GM18502 (cell line): Measurements from ENCODE around the gene DZANK1.
"Not testable (repeated sequence)": the region's sequence is repeated elsewhere in the genome, so short reads cannot be mapped to it uniquely, and the experiment has no call there.

Experiments used
- ATAC-seq: cut with Tn5 transposase; IDR thresholded peaks from one replicate; pipeline ENCODE4 v1.9.1; 2021; ENCODE audit warnings: mild to moderate bottlenecking; ENCODE audit not compliant: unreplicated experiment, poor library complexity

Gene DZANK1

DNA sequence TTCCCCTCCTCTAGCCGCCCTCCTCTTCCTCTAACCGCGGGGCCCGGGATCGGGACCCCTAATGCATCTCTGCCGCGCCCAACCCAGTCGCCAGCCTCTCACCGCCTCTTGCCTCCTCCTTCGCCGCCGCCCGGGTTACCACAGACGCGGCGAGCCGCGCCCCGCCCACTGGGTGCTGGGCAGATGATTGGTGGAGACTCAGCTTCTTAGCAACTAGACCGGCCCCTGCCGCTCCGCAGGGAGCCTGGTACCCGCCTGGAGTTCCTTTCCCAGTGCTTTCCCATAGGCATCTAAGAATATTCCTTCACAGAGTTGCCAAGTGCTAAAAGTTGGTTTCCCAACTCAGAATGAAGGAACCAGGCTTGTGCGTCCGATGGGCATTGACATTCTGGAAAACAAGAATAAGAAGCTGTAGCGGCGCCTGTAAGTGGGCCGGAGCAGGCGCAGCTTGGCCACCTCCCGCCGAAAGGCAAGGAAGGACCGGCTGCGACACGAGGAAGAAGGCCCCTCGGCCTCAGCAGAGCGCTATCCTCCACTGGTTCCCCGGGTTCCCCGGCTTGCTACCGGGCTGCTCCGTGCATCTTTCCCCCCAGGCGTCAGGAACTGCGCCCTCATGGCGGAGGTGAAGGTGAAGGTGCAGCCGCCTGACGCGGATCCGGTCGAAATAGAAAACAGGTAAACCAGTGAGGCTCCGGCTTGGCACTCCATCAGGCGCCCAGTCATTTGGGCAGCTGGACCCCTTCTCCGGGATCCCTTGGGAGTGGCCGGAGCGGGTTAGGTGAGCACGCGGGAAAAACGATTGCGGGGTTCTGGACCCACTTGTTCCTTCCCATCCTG, at the start of gene DZANK1, which contains the start of gene POLR3F:
TSS of gene DZANK1 (minus strand) at position 137 of the 837 bp plus-strand sequence. CDS start 1,672 bp downstream, outside the sequence.
TSS of gene POLR3F (plus strand) at position 497 of the 837 bp plus-strand sequence. CDS start at position 614, 117 bp downstream.
- ATAC-seq, result peak; percentile 99

DNA sequence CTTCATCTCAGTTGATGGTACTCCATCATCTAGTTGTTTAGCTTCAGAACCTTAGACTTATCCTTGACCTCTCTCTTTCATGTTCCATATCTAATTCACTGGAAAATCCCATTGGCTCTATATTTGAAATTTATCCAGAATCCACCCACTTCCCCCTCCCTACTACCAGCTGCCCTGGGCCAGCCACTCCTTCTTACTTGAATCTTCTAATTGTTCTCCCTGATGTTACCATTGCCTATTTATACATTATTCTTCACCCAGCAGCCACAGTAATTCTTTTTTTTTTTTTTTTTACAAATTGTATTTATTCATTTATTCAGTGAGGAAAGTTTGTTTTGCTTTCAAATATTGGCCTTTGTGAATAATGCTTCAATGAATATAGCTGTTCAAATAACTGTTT, 49.1 kb upstream of the DZANK1 start:
- ATAC-seq, result no peak

- no peak for ATAC-seq
These were observed 47.3 kb upstream of the DZANK1 start for GRCh38 chr20:18514127-18514526.

DNA sequence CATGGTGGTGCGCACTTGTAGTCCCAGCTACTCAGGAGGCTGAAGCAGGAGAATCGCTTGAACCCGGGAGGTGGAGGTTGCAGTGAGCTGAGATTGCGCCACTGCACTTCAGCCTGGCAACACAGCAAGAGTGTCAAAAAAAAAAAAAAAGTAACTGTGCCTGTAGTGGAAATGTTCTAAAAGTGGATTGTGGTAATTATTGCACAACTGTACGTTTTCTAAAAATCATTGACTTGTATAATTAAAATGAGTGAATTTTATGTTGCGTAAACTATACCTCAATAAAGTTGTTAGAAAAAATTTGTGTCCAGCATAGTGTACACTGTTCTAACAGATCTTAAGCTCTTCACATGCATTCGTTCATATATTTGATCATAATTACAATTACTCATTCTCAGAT, 46.4 kb upstream of the DZANK1 start:
- ATAC-seq, result no peak

- no peak for ATAC-seq
These were observed 44.7 kb upstream of the DZANK1 start for GRCh38 chr20:18511571-18511970.

GRCh38 chr20:18507218-18508191, 40.7 kb upstream of the DZANK1 start, which contains the start of gene SEC23B:
Gene SEC23B (plus strand): TSS chr20:18507940. CDS start chr20:18510836, 2,896 bp downstream.
- peak; percentile 95 for ATAC-seq

DNA sequence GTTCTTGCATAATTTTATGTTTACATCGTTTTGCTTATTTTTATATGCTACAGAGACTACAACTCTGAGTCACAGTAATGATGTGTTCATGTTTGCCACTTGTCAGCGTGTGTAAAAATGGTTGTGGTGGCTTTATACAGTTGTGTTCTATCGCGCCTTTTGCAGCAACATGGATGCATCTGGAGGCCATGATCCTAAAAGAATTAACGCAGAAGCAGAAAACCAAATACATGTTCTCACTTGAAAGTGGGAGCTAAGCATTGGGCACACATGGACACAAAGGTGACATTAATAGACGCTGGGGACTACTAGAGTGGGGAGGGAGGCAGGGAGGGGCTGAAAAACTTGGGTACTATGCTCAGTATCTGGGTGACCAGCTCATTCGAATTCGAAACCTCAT, 39.9 kb upstream of the DZANK1 start:
- ATAC-seq, result no peak

- no peak for ATAC-seq
These were observed 37.7 kb upstream of the DZANK1 start for GRCh38 chr20:18504479-18505060.

DNA sequence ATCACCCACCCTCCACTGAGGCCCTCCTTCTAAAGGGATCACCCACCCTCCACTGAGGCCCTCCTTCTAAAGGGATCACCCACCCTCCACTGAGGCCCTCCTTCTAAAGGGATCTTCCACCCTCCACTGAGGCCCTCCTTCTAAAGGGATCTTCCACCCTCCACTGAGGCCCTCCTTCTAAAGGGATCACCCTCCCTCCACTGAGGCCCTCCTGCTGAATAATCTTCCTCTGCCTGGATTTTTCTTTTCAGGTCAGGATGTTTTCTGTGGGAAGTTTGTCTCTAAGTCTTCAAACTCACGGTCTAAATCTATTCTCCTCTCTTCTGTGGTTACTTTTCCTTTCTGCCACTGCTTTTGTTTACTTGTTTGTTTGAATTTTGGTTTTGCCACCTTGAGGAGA, 34.8 kb upstream of the DZANK1 start:
- not testable (repeated sequence) for ATAC-seq

GRCh38 chr20:18497603-18498002, 30.8 kb upstream of the DZANK1 start:
- ATAC-seq, result no peak

DNA sequence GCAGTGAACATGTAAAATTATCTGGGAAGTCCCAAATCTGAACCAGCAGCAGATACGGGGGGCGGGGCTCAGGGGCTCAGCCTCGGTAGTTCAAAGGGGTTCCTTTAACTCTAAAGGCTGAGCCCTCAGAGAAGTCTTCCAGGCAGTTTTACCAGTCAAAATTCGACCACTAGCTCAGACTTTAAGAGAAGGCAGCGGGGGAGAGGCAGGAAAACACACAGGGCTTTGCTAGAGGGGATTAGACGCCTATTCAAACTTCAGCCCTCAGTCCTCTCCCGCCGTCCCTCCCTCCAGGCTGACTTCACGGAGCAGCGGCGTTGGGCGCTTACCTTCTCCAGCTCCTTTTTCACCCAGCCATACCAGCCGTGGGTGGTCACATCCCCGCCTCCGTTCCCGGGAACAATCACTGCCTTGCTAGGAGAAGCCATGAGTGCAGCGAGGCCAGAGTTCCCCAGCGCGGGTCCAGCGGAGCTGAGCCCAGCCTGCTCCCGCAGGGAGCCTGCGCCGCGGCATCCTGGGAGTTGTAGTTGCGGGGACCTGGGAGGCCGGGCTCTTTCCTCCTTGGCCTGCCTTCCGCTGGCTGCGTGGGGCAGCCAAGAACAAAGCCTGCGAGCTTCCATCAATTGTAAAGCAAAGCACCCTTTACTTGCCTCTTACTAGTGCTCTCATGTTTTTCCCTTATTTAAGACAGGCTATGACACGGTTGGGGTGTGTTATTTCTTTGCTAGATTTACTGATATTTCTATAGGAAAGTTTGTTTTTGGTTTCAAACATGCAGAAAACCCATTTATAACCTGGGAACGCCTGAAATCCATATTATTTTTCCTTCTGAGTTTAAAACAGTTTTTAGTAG, 30.1 kb upstream of the DZANK1 start, which contains the start of gene RBBP9:
TSS of gene RBBP9 (minus strand) at position 486 of the 853 bp plus-strand sequence. CDS start at position 428, 58 bp downstream.
- peak; percentile 98 for ATAC-seq

GRCh38 chr20:18496042-18496441, 29.2 kb upstream of the DZANK1 start:
- ATAC-seq, result no peak

GRCh38 chr20:18488301-18488700, 21.5 kb upstream of the DZANK1 start:
- ATAC-seq, result no peak

- no peak for ATAC-seq
These were observed 14.8 kb upstream of the DZANK1 start for GRCh38 chr20:18481596-18481995.

GRCh38 chr20:18477821-18478220, 11.0 kb upstream of the DZANK1 start:
- ATAC-seq, result no peak

GRCh38 chr20:18477218-18477617, 10.4 kb upstream of the DZANK1 start:
- ATAC-seq, result no peak

- ATAC-seq, result peak; percentile 29
These were observed 296 bp downstream of the DZANK1 start for GRCh38 chr20:18466574-18466893.

DNA sequence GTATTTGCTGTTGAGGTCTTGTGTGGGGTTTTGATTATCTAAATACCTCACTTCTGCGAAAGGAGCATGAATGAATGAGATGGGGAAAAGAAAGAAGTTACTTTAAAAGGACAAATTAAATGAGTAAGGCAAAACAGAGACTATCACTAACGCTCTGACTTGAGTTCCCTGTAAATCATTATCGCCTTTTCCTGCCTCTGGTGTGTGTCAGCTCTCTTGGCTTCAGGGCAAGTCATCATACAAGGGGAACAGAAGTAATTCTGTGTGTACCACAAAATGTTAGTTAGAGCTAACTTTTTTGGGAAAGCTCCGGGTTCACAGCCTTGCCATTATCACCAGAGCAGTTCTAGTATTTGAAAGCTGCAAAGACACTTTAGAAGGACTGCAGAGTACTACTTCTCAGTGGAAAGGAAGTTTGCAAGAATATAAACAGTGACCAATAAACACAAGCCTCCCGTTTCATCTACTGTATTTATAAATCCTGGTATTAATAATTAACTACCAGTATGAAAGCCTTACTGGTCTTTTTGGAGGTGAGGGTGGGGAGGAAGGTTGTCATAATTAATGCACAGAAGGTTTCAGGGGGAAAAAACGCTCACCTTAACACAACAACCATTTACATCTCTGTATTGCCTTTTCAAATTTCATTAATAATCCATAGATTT, 1.2 kb downstream of the DZANK1 start:
- no peak for ATAC-seq

GRCh38 chr20:18456600-18456999, 10.2 kb downstream of the DZANK1 start:
- no peak for ATAC-seq
